Ovary (tissue), 3 donors: ENCODE data around the gene RPS21.

Experiments used
- CTCF ChIP-seq, 3 donors: fragments of 450-650 bp in 2 of 3; fragments of 200-600 bp in 1 of 3; IDR thresholded peaks; one replicate each; pipeline versions ENCODE4 v1.5.1 to v1.8.0; 2016 to 2022; ENCODE audit warnings: antibody characterized with exemption in 3 of 3, mild to moderate bottlenecking in 1 of 3
- EP300 ChIP-seq: sonication (generic); formaldehyde crosslinking; IDR thresholded peaks from one replicate; pipeline ENCODE4 v1.6.1; 2017; ENCODE audit warnings: antibody characterized with exemption
- POLR2A ChIP-seq: fragments of 450-650 bp; IDR thresholded peaks from one replicate; pipeline ENCODE4 v1.6.1; 2017; ENCODE audit warnings: antibody characterized with exemption, mild to moderate bottlenecking, moderate library complexity
- donor health status: DM: no; HTN: no; CAD: no.

GRCh38 chr20:62364911-62365736 is 21.8 kb upstream of the RPS21 start:
- TF ChIP-seq EP300: no peak
- no peak for TF ChIP-seq CTCF (IDR thresholded peaks at IDR 0.05)
- no peak for TF ChIP-seq POLR2A
